ENCODE data around the gene TSFM.

DNA sequence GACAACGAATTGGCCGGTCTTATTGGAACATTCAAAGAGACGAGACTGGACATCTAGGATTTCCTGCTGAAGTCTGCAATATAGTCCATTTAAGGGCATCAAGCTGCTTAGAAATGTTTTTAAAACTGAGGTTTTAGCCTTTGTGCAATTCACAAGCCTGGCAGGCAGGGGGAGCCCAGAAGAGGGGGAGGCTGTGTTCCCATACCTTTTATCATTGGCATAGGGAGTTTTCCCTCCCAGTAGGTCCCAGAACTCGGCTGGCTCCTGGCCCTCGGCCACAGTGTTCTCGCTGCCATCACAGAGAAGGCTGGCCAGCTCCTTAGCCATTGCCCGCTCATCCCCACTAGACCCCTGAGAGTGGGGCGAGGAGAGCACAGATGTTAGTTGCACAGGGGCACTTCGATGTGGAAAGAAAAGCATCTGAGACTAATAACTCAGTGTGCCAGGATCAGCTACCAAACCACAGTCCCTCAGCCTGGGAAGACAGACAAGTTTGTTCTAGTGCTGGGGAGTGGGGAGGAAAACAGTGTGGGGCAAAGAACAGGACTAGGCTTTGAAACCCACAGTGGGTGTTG is 20.8 kb downstream of the TSFM start:
- TF ChIP-seq, protein P1, sequence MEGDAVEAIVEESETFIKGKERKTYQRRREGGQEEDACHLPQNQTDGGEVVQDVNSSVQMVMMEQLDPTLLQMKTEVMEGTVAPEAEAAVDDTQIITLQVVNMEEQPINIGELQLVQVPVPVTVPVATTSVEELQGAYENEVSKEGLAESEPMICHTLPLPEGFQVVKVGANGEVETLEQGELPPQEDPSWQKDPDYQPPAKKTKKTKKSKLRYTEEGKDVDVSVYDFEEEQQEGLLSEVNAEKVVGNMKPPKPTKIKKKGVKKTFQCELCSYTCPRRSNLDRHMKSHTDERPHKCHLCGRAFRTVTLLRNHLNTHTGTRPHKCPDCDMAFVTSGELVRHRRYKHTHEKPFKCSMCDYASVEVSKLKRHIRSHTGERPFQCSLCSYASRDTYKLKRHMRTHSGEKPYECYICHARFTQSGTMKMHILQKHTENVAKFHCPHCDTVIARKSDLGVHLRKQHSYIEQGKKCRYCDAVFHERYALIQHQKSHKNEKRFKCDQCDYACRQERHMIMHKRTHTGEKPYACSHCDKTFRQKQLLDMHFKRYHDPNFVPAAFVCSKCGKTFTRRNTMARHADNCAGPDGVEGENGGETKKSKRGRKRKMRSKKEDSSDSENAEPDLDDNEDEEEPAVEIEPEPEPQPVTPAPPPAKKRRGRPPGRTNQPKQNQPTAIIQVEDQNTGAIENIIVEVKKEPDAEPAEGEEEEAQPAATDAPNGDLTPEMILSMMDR (IDR thresholded peaks at IDR 0.05; ENCODE audit: insufficient read depth, low read length, poor library complexity, severe bottlenecking): peak; percentile 81
- TF ChIP-seq EZH2phosphoT487 (conservative IDR thresholded peaks at IDR 0.05; ENCODE audit: low read length): no peak
